Omental fat pad (tissue), 4 donors: ENCODE data around the gene DBP. TPM values are rescaled to one million over a fixed set of nuclear protein-coding genes. Genes with fewer than 3 reads are reported as not detected.

ENCODE experiments used
- ATAC-seq: fragments of 150-250 bp; one replicate; pipeline ENCODE4 v1.9.1; 2016; ENCODE audit warnings: mild to moderate bottlenecking, moderate library complexity; ENCODE audit not compliant: low FRiP score
- DNase-seq: peaks from one replicate; pipeline ENCODE4 v3.0.0-alpha.2; 2019; ENCODE audit warnings: low spot score
- total RNA-seq, 4 donors: library from RNA; depleted of rRNA; stranded (reverse); fragments of >200 nt; gene quantifications; one replicate each; pipeline ENCODE4 v1.1.0, GENCODE V29; 2016
- TF ChIP-seq, protein P1 (sequence below), 3 donors: fragments of 450-650 bp; IDR thresholded peaks; one replicate each; pipeline ENCODE4 v1.5.1; 2016 to 2017; ENCODE audit warnings: antibody characterized with exemption in 3 of 3, mild to moderate bottlenecking in 3 of 3, moderate library complexity in 2 of 3

Gene DBP
- total RNA-seq, 4 donors from 2014 or later: 2.6 to 12.6 (median 5.2) TPM

GRCh38 chr19:48618278-48618915 is 18.8 kb downstream of the DBP start:
- no peak for ATAC-seq
- DNase-seq: no peak
- TF ChIP-seq, protein P1, sequence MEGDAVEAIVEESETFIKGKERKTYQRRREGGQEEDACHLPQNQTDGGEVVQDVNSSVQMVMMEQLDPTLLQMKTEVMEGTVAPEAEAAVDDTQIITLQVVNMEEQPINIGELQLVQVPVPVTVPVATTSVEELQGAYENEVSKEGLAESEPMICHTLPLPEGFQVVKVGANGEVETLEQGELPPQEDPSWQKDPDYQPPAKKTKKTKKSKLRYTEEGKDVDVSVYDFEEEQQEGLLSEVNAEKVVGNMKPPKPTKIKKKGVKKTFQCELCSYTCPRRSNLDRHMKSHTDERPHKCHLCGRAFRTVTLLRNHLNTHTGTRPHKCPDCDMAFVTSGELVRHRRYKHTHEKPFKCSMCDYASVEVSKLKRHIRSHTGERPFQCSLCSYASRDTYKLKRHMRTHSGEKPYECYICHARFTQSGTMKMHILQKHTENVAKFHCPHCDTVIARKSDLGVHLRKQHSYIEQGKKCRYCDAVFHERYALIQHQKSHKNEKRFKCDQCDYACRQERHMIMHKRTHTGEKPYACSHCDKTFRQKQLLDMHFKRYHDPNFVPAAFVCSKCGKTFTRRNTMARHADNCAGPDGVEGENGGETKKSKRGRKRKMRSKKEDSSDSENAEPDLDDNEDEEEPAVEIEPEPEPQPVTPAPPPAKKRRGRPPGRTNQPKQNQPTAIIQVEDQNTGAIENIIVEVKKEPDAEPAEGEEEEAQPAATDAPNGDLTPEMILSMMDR (IDR thresholded peaks at IDR 0.05): no peak

- TF ChIP-seq, protein P1 (IDR thresholded peaks at IDR 0.05): no peak
- ATAC-seq: no peak
Observed at GRCh38 chr19:48617146-48617937, 19.8 kb downstream of the DBP start.

DNA sequence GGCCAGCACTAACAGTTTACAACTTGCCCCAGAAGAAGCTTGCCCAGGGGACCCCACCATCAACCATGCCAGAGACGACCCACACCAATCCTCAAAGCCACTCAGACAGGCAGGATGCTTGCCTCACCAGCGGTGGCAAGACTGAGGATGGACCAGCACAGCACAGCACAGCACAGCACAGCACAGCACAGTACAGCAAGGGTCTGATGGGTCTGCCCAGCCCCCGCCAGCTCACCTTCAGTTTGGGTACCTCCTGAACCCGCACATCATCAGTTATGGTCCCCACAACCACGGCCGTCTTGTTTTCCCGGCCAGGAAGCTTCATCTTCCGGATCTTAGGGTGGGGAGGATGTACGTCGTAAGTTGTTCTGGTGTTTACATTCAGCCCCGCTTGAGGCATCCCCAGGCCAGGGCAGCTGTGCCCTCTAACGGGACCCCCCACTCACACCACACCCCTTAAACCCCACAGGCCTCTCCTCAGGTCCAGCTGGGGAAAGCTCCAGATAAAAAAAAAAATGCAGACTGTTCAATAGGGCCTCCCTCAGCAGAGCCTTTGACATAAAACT is 20.6 kb downstream of the DBP start:
- ATAC-seq (no peak), DNase-seq (no peak)
- TF ChIP-seq, protein P1 (IDR thresholded peaks at IDR 0.05): no peak

More at GRCh38 chr19:48617146-48617937, 19.8 kb downstream of the DBP start:
- no peak for DNase-seq

- no peak for ATAC-seq
- TF ChIP-seq, protein P1 (IDR thresholded peaks at IDR 0.05): no peak
- no peak for DNase-seq
Observed at GRCh38 chr19:48616041-48616436, 21.1 kb downstream of the DBP start.

GRCh38 chr19:48615231-48616040 is 21.7 kb downstream of the DBP start:
- DNase-seq (no peak), ATAC-seq (no peak)
- TF ChIP-seq, protein P1 (IDR thresholded peaks at IDR 0.05): no peak

- ATAC-seq (no peak), DNase-seq (no peak)
- TF ChIP-seq, protein P1 (IDR thresholded peaks at IDR 0.05): no peak
Observed at GRCh38 chr19:48614436-48615230, 22.5 kb downstream of the DBP start, which contains the start of gene FAM83E. Gene FAM83E, minus strand, starts transcription at chr19:48615076. Its CDS starts 1,704 bp downstream, at chr19:48613372.
